Upper lobe of left lung (tissue), 4 donors: ENCODE results near the gene FOXS1.
A peak's percentile ranks its signal among the peaks of the same experiment; 100 is the strongest.

Experiments
- POLR2A ChIP-seq, 4 donors: fragments of 450-650 bp; IDR thresholded peaks; one replicate each; pipeline ENCODE4 v1.5.1; 2016 to 2017; ENCODE audit warnings: antibody characterized with exemption in 4 of 4, mild to moderate bottlenecking in 2 of 4
- TF ChIP-seq, protein P1 (sequence below), 6 experiments: fragments of 450-650 bp in 4 of 6; fragments of 200-600 bp in 2 of 6; sonication (generic) in 2 of 6; IDR thresholded peaks; one replicate each; pipeline ENCODE4 v1.5.1; 2016 to 2019; ENCODE audit warnings: antibody characterized with exemption in 6 of 6

DNA sequence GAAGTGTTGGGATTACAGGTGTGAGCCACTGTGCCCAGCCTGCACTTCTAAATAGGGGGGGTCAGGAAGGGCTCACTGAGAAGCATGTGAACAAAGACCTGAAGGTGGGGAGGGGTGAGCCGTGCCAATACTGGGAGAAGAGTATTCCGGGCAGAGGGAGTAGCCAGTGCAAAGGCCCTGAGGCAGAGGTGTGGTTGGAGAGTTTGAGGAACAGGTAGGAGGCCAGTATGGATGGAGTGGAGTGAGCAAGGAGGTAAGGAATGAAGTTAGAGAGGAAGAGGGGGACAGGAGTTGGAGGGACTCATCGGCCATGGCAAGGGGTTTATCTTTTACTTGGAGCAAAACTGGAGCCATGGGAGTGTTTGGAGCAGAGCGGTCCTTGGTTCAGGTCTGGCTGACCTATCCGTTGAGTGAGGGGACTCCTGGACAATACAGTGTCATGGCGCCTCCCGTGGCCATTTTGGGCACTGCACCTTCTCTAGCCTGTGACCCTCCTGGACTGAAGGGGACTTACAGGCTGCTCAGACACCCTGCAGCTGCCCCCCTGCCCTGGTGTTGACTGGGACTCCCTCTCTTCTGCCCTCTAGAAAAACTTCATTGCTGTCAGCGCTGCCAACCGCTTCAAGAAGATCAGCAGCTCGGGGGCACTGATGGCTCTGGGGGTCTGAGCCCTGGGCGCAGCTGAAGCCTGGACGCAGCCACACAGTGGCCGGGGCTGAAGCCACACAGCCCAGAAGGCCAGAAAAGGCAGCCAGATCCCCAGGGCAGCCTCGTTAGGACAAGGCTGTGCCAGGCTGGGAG is 12.1 kb downstream of the FOXS1 start:
- TF ChIP-seq, protein P1, sequence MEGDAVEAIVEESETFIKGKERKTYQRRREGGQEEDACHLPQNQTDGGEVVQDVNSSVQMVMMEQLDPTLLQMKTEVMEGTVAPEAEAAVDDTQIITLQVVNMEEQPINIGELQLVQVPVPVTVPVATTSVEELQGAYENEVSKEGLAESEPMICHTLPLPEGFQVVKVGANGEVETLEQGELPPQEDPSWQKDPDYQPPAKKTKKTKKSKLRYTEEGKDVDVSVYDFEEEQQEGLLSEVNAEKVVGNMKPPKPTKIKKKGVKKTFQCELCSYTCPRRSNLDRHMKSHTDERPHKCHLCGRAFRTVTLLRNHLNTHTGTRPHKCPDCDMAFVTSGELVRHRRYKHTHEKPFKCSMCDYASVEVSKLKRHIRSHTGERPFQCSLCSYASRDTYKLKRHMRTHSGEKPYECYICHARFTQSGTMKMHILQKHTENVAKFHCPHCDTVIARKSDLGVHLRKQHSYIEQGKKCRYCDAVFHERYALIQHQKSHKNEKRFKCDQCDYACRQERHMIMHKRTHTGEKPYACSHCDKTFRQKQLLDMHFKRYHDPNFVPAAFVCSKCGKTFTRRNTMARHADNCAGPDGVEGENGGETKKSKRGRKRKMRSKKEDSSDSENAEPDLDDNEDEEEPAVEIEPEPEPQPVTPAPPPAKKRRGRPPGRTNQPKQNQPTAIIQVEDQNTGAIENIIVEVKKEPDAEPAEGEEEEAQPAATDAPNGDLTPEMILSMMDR (IDR thresholded peaks at IDR 0.05): peak; percentile 60 to 82 (median 75)
- no peak for TF ChIP-seq POLR2A (IDR thresholded peaks at IDR 0.05)
